ENCODE results near the gene HIF3A. TPM values are rescaled to one million over a fixed set of nuclear protein-coding genes. Genes with fewer than 3 reads are reported as not detected.
A peak's percentile ranks its signal among the peaks of the same experiment; 100 is the strongest.

HIF3A gene
- total RNA-seq, 4 donors from 2014 or later, result 49.1 to 88.3 (median 66.0) TPM

DNA sequence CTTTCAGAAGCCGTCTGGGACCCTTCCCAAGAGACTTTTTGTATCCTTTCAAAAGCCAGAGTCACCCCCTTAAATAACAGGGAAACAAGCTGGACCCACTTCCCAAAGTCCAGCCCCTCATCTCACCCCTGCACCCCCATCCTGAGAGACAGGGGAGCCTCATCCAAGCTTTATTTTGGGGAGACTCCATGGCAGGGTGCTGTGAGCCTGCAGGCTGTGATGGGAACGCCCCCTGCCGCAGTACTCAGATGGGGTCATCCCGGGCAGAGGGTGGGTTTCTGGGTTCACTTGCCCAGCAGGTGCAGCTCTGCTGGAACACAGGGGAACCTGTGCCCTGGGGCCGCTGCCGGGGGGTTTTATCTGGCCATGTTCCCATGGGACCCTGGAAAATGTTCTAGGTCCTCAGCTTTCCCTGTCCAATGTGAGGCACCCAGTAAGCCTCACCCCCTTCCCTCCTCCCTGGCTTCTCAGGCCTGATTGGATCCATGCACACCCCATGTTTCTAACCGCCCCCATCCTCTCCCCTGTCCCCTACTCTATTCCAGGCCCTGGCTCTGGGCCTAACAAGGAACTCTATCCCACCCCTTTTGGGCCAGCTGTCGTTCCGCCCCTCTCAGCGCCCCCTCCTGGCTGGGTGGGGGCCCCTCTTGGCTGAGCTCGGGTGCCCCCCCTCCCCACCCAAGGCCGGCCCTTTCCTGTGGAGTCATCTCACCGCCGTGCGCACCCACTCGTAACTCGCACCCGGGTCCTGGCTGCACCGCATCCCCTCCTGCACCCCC is 1.0 kb downstream of the HIF3A start:
- TF ChIP-seq, protein P1, sequence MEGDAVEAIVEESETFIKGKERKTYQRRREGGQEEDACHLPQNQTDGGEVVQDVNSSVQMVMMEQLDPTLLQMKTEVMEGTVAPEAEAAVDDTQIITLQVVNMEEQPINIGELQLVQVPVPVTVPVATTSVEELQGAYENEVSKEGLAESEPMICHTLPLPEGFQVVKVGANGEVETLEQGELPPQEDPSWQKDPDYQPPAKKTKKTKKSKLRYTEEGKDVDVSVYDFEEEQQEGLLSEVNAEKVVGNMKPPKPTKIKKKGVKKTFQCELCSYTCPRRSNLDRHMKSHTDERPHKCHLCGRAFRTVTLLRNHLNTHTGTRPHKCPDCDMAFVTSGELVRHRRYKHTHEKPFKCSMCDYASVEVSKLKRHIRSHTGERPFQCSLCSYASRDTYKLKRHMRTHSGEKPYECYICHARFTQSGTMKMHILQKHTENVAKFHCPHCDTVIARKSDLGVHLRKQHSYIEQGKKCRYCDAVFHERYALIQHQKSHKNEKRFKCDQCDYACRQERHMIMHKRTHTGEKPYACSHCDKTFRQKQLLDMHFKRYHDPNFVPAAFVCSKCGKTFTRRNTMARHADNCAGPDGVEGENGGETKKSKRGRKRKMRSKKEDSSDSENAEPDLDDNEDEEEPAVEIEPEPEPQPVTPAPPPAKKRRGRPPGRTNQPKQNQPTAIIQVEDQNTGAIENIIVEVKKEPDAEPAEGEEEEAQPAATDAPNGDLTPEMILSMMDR (IDR thresholded peaks at IDR 0.05), result peak in 1 of 6 experiments; percentile 12
- no peak for TF ChIP-seq POLR2A (IDR thresholded peaks at IDR 0.05)
- Histone ChIP-seq H3K27ac (peak overlapping the region; percentile 76 to 83 (median 80)), H3K4me3 (replicated peaks in 1 of 3) (peak overlapping the region in 2 of 3 donors; percentile 16 to 31), H3K4me1 (peaks cover 36 to 53% of the 10 kb centered on the region in 2 donors), H3K27me3 (no peaks in the 10 kb centered on the region), H3K36me3 (no peaks in the 10 kb centered on the region), H3K9me3 (no peaks in the 10 kb centered on the region)
- 22 to 25% methylated on average over 6 to 18 of the region's 19 CpGs for WGBS, 2 donors
- intact Hi-C loops (cut with DNase I), result no loop called here
- peak; percentile 34 to 45 for DNase-seq

DNA sequence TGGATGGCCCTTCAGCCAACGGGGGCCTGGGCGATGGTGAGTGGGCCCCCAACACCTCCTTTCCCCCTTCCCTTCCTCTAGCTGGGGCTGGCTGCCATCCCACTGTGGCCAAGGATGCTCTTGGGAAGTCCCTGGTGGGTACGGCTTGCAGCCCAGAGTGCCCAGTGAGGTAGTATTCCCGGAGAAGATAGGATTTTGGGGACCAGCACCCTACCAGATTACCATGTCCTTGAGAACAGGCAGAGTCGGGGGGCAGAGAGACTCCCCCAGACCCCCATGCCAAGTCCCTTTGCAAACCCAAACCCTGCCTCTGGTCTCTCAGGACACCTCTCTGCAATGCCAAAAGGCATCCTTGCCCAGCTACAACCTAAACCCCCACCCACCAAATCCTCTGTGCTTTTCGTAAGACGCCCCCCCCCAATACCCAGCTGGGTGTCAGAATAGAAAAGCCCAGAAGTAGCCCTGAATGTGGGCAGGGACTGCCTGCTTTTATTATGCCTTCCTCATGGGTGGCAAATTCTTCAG is 1.7 kb downstream of the HIF3A start:
- Histone ChIP-seq H3K36me3 (no peaks in the 10 kb centered on the region), H3K9me3 (no peaks in the 10 kb centered on the region)

DNA sequence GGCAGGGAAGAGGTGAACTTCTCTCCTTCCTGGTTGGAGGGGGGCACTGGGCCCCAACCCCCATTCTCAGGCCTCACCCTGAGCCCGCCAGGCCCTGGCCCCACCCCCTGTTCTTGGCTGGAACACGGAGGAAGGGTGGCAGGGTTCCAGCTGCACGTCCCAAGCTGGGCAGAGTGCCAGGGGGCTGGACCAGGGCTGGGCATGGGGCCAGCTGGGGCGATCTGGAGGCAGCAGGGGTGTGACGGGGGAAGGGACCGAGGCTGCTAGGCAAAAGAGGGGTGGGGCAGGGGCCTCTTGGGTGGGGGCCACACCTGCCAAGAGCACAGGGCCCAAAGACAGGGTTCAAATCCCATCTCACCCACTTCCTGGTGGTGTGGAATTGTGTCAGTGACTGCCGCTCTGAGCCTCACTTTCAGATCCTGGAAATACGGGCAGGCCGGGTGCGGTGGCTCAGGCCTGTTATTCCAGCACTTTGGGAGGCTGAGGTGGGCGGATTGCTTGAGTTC is 2.2 kb downstream of the HIF3A start:
- WGBS, 2 donors, result 18 to 24% methylated on average over 7 to 9 of the region's 11 CpGs
- peak; percentile 98 to 99 for DNase-seq
- peaks cover 45 to 56% of the 10 kb centered on the region in 2 donors for H3K4me1 ChIP-seq

More for the DNA sequence above, 1.7 kb downstream of the HIF3A start:
- Histone ChIP-seq H3K27ac (peak overlapping the region; percentile 76 to 83 (median 80)), H3K27me3 (no peaks in the 10 kb centered on the region), H3K4me3 (replicated peaks in 1 of 3) (peak overlapping the region in 2 of 3 donors; percentile 16 to 31), H3K4me1 (peaks cover 41 to 53% of the 10 kb centered on the region in 2 donors)
- no peak for DNase-seq
- 5 to 21% methylated on average over 4 to 7 of the region's 7 CpGs for WGBS, 2 donors
- TF ChIP-seq, protein P1 (IDR thresholded peaks at IDR 0.05), result peak in 1 of 6 experiments; percentile 2
- no peak for TF ChIP-seq POLR2A (IDR thresholded peaks at IDR 0.05)
- intact Hi-C loops (cut with DNase I), result no loop called here

DNA sequence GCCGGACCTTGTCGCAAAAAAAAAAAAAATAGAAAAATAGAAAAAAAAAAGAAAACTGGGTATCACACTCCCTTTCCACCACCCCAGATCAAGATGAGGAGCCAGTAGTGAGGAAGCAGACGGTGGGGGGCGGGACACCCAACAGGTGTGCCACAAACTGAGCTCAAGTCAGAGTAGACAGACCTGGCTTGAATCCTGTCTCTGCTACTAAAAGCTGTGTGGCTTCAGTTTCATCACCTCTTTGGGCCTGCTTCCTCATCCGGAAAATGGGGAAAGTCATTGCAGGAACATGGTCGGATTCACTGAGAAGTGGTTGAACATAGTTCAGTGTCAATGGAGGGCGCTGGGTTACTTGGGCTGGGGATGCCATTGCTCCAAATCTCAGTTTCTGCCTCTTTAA is 2.9 kb downstream of the HIF3A start:
- Histone ChIP-seq H3K9me3 (no peaks in the 10 kb centered on the region), H3K4me1 (peaks cover 45 to 58% of the 10 kb centered on the region in 2 donors), H3K36me3 (no peaks in the 10 kb centered on the region), H3K27me3 (no peaks in the 10 kb centered on the region), H3K27ac (peak overlapping the region; percentile 66 to 83 (median 80)), H3K4me3 (replicated peaks in 1 of 3) (peak overlapping the region in 1 of 3 donors; percentile 16)
- DNase-seq, result peak; percentile 50 to 53
- TF ChIP-seq, protein P1 (IDR thresholded peaks at IDR 0.05), result no peak
- 41 to 51% methylated on average over 7 of the region's 7 CpGs for WGBS, 2 donors
- intact Hi-C loops (cut with DNase I), result no loop called here

More for the DNA sequence above, 2.2 kb downstream of the HIF3A start:
- Histone ChIP-seq H3K36me3 (no peaks in the 10 kb centered on the region), H3K4me3 (replicated peaks in 1 of 3) (peak overlapping the region in 1 of 3 donors; percentile 16), H3K27me3 (no peaks in the 10 kb centered on the region), H3K27ac (peak overlapping the region; percentile 76 to 83 (median 80)), H3K9me3 (no peaks in the 10 kb centered on the region)
- intact Hi-C loops (cut with DNase I), result no loop called here
- TF ChIP-seq, protein P1 (IDR thresholded peaks at IDR 0.05), result no peak
- peak in 1 of 2 donors; percentile 29 for TF ChIP-seq POLR2A (IDR thresholded peaks at IDR 0.05)

DNA sequence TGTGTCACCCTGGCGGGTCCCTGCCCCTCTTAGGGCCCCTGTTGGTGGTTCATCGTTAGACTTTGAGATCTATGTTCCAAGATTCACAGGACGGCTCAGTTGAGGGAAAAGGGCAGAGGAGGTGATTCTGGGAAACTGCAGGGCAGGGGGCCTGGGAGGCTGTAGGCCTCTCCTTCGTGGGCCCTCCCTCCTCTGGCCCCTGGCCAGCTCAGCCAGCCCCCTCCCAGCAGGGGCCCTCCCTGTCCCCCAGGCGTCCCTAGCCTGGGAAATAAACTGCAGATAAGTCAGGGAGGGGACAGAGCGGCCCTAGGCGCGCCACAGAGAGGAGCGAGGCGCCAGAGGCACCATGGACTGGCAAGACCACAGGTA is 6.5 kb downstream of the HIF3A start:
- Histone ChIP-seq H3K27me3 (no peaks in the 10 kb centered on the region), H3K27ac (peak overlapping the region in 2 of 3 donors; percentile 14 to 40), H3K4me1 (peaks cover 38 to 39% of the 10 kb centered on the region in 2 donors), H3K9me3 (no peaks in the 10 kb centered on the region), H3K4me3 (replicated peaks in 1 of 3) (no peak overlapping the region), H3K36me3 (peaks cover 0 to 3% of the 10 kb centered on the region in 2 donors)
- no peak for DNase-seq
- intact Hi-C loops (cut with DNase I), result no loop called here
- no peak for TF ChIP-seq POLR2A (IDR thresholded peaks at IDR 0.05)
- TF ChIP-seq, protein P1 (IDR thresholded peaks at IDR 0.05), result no peak
- 53 to 63% methylated on average over 4 to 7 of the region's 10 CpGs for WGBS, 2 donors

Data from thyroid gland (tissue), 4 donors.